Loucy (cell line): ENCODE measurements around the gene CPEB3.

Experiments used
- H2AFZ ChIP-seq: fragments of 200-600 bp; sonication (generic); 2 replicates; pipeline ENCODE4 v1.6.0; 2016; ENCODE audit warnings: antibody characterized with exemption, mild to moderate bottlenecking, low read length, moderate library complexity
- H3F3A ChIP-seq: fragments of 200-600 bp; 2 replicates; pipeline ENCODE4 v1.6.0; 2016; ENCODE audit warnings: antibody characterized with exemption, low read depth, mild to moderate bottlenecking
- H3K27me3 ChIP-seq: fragments of 200-600 bp; sonication (generic); 2 replicates; pipeline ENCODE4 v1.6.1; 2014; ENCODE audit warnings: low read length, mild to moderate bottlenecking; ENCODE audit not compliant: insufficient read depth, poor library complexity, severe bottlenecking
- H3K36me3 ChIP-seq: fragments of 200-600 bp; sonication (generic); 2 replicates; pipeline ENCODE4 v1.6.1; 2016; ENCODE audit warnings: low read length; ENCODE audit not compliant: insufficient read depth
- H3K4me1 ChIP-seq: fragments of 200-600 bp; sonication (generic); 2 replicates; pipeline ENCODE4 v1.5.1; 2014; ENCODE audit warnings: low read length, mild to moderate bottlenecking; ENCODE audit not compliant: insufficient read depth, poor library complexity, severe bottlenecking
- H3K4me2 ChIP-seq: fragments of 200-600 bp; sonication (generic); 2 replicates; pipeline ENCODE4 v1.6.0; 2014; ENCODE audit warnings: antibody characterized with exemption, low read length, low read depth, mild to moderate bottlenecking; ENCODE audit not compliant: poor library complexity, severe bottlenecking
- H3K4me3 ChIP-seq: fragments of 200-600 bp; sonication (generic); 2 replicates; pipeline ENCODE4 v1.5.1; 2014; ENCODE audit warnings: low read length, mild to moderate bottlenecking, mixed read lengths; ENCODE audit not compliant: poor library complexity, severe bottlenecking
- H3K79me2 ChIP-seq: fragments of 200-600 bp; sonication (generic); 2 replicates; pipeline ENCODE4 v1.6.1; 2014; ENCODE audit warnings: low read length; ENCODE audit not compliant: insufficient read depth
- H3K9ac ChIP-seq: fragments of 200-600 bp; sonication (generic); 2 replicates; pipeline ENCODE4 v1.6.0; 2014; ENCODE audit warnings: mild to moderate bottlenecking, low read depth, low read length, moderate library complexity; ENCODE audit not compliant: poor library complexity, severe bottlenecking
- H3K9me2 ChIP-seq: fragments of 200-600 bp; sonication (generic); replicated peaks from 2 replicates; pipeline ENCODE4 v1.6.1; 2016; ENCODE audit warnings: low read depth, low read length, mixed read lengths
- H3K9me3 ChIP-seq: fragments of 200-600 bp; sonication (generic); 2 replicates; pipeline ENCODE4 v1.6.1; 2014; ENCODE audit warnings: mild to moderate bottlenecking, antibody characterized with exemption, low read length, low read depth; ENCODE audit not compliant: insufficient read depth
- H4K20me1 ChIP-seq: fragments of 200-600 bp; sonication (generic); 2 replicates; pipeline ENCODE4 v1.6.0; 2014; ENCODE audit warnings: antibody characterized with exemption, low read length, mild to moderate bottlenecking; ENCODE audit not compliant: insufficient read depth, poor library complexity, severe bottlenecking
- CTCF ChIP-seq: fragments of 200-600 bp; sonication (generic); conservative IDR thresholded peaks from 2 replicates; pipeline ENCODE4 v1.5.1; 2014; ENCODE audit warnings: mild to moderate bottlenecking, antibody characterized with exemption, low read length
- EZH2phosphoT487 ChIP-seq: fragments of 200-600 bp; IDR thresholded peaks from 2 replicates; pipeline ENCODE4 v1.6.1; 2018; ENCODE audit warnings: antibody characterized with exemption, mild to moderate bottlenecking, moderate library complexity, borderline replicate concordance

The CPEB3 gene

DNA sequence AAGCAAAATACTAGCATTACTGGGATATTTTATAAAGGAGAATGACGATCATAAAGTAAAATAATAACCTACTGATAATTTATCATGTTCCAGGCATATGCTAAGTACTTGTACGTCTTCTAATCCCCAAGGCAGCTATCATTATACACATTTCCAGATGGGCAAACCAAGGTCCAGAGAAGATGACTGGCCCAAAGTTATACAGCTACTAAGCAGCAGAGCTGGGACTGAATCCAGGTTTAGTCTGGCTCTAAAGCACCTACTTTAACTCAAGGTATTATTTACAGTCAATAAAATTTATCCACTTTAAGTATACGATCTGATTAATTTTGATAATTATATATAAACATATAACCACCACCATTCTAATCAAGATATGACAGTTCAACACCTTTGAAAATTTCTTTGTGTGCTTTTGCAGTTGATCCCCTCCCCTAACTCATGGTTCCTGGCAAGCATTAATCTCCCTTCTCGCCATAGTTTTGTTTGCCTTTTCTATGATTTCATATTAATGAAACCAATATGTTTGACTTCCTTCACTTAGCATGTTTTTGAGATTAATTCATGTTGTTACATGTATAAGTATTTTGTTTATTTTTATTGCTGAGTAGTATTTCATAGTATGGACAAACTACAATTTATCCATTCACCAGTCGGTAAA is 126.7 kb downstream of the CPEB3 start:
- Histone ChIP-seq H3K36me3 (no peaks in the 10 kb centered on the region), H3K79me2 (no peaks in the 10 kb centered on the region), H3F3A (no peaks in the 10 kb centered on the region), H3K4me2 (no peak overlapping the region), H3K9me2 (no peaks in the 10 kb centered on the region), H3K4me3 (no peak overlapping the region), H3K4me1 (no peaks in the 10 kb centered on the region), H3K27me3 (no peaks in the 10 kb centered on the region), H2AFZ (no peak overlapping the region), H4K20me1 (no peaks in the 10 kb centered on the region), H3K9me3 (peaks cover 10% of the 10 kb centered on the region; the same call in 1 of the 2 replicates), H3K9ac (no peak overlapping the region)
- TF ChIP-seq EZH2phosphoT487 (no peak), CTCF (no peak)

GRCh38 chr10:92162541-92162940 is 128.3 kb downstream of the CPEB3 start:
- H3K36me3 ChIP-seq = no peaks in the 10 kb centered on the region
- H3K79me2 ChIP-seq = no peaks in the 10 kb centered on the region
- peaks cover 10% of the 10 kb centered on the region; the same call in 1 of the 2 replicates for H3K9me3 ChIP-seq
- no peaks in the 10 kb centered on the region for H3K9me2 ChIP-seq
- no peak overlapping the region for H3K9ac ChIP-seq
- no peak overlapping the region for H3K4me3 ChIP-seq
- H3K27me3 ChIP-seq = no peaks in the 10 kb centered on the region
- H3K4me2 ChIP-seq = no peak overlapping the region
- H2AFZ ChIP-seq = no peak overlapping the region
- no peaks in the 10 kb centered on the region for H4K20me1 ChIP-seq
- H3F3A ChIP-seq = no peaks in the 10 kb centered on the region
- H3K4me1 ChIP-seq = no peaks in the 10 kb centered on the region
- TF ChIP-seq CTCF = no peak
- no peak for TF ChIP-seq EZH2phosphoT487

DNA sequence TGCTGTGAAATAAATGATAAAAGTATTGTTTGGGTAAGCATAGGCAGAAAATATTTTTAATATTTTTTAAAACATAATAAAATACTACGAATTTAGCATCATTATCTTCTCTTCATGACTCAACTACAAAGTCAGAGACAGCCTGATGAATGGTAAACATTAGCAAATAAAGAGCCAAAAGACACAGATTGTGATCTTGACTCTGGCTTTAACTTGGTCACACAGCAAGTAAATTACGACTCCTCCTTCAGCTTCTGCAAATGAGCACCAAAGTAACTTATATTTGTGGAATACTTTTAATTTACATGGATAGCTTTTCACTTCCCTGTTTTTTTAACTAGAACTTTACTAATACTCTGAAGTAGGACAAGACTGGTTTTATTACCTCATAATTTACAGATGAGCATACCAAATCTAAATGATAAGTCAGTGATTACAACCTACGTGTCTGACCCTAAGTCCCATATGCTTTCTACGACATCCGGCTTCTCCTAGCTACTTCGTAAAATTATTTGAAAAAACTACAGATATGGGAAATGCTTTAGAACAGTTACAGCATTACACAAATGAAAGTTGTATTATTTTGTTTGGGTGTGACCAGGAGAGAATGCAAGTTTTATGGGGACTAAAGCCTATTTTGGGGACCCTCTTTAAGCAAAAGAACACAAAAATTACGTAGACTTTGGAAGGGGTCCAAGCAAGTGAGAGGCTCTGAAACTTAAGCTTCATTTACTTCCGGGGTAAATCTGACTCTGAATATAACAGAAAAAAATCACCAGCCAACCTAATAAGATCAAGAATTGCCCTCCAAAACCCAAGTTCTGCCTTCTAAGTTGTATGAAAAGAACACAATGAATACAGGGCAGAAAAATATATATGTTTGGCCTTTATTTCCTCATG is 133.8 kb downstream of the CPEB3 start:
- no peaks in the 10 kb centered on the region for H4K20me1 ChIP-seq
- no peaks in the 10 kb centered on the region for H3F3A ChIP-seq
- H2AFZ ChIP-seq = no peak overlapping the region
- H3K4me1 ChIP-seq = no peaks in the 10 kb centered on the region
- no peak for TF ChIP-seq CTCF
- TF ChIP-seq EZH2phosphoT487 = no peak
- H3K4me3 ChIP-seq = no peak overlapping the region
- no peaks in the 10 kb centered on the region for H3K36me3 ChIP-seq
- no peaks in the 10 kb centered on the region for H3K27me3 ChIP-seq
- no peaks in the 10 kb centered on the region for H3K79me2 ChIP-seq
- H3K9me3 ChIP-seq = no peaks in the 10 kb centered on the region
- no peaks in the 10 kb centered on the region for H3K9me2 ChIP-seq
- no peak overlapping the region for H3K4me2 ChIP-seq
- no peak overlapping the region for H3K9ac ChIP-seq
